ENCODE measurements around the gene ITGB7. TPM values are rescaled to one million over a fixed set of nuclear protein-coding genes. Genes with fewer than 3 reads are reported as not detected.

ITGB7 gene
- total and polyA plus RNA-seq, 10 of the 15 experiments (the other 5 are each of a cell fraction or from before 2014, with no cell fraction given) = 54.5 to 487 (median 252) TPM

DNA sequence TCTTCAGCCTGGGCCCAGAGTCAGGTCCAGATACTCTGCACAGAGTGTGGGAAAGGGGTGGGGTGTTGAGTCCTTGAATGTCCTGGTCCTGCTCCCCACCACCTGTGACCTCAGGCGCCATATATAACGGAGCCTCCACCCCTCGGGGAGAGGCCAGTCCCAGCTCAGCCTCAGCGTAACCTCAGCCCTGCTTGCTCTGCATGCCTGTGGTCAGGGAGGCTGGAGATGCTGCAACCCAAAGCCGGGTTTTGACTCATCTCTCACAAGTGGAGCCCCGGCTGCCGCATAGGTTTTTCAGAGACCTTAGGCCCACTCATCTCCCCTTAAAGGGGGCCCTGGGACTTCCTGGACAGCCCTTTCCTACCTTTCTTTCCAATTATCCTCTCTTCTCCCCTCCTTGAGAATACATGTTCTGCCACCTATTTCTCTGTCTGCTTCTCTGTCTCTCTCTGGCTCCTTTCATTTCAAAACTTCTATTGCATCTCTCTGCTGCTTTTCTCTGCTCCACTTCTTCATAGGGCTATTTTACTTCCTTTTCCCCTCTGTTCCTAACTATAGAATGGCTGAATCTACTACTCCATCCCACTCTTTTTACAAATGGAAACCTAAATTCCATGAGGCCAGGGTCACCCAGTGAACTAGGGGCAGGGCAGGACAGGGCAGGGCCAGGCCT lies 1.2 kb downstream of the ITGB7 start (continued):
- TF ChIP-seq MYB (IDR thresholded peaks at IDR 0.05; ENCODE audit: borderline replicate concordance, low read depth, low read length) = 0 out of 2 replicates have a peak, but pooled peaks have one; percentile 26
- TF ChIP-seq ZNF622 (IDR thresholded peaks at IDR 0.05) = no peak
- no peak for TF ChIP-seq HCFC1 (IDR thresholded peaks at IDR 0.05; ENCODE audit: low read length)
- TF ChIP-seq STAT3 (IDR thresholded peaks at IDR 0.05; ENCODE audit: low read depth, low read length) = no peak
- no peak for TF ChIP-seq FOXK2 (IDR thresholded peaks at IDR 0.05)
- TF ChIP-seq, protein P1, sequence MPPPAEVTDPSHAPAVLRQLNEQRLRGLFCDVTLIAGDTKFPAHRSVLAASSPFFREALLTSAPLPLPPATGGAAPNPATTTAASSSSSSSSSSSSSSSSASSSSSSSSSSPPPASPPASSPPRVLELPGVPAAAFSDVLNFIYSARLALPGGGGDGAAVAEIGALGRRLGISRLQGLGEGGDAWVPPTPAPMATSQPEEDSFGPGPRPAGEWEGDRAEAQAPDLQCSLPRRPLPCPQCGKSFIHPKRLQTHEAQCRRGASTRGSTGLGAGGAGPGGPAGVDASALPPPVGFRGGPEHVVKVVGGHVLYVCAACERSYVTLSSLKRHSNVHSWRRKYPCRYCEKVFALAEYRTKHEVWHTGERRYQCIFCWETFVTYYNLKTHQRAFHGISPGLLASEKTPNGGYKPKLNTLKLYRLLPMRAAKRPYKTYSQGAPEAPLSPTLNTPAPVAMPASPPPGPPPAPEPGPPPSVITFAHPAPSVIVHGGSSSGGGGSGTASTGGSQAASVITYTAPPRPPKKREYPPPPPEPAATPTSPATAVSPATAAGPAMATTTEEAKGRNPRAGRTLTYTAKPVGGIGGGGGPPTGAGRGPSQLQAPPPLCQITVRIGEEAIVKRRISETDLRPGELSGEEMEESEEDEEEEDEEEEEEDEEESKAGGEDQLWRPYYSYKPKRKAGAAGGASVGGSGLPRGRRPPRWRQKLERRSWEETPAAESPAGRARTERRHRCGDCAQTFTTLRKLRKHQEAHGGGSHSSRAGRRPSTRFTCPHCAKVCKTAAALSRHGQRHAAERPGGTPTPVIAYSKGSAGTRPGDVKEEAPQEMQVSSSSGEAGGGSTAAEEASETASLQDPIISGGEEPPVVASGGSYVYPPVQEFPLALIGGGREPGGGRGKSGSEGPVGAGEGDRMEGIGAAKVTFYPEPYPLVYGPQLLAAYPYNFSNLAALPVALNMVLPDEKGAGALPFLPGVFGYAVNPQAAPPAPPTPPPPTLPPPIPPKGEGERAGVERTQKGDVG (CRISPR knock-in tag; IDR thresholded peaks at IDR 0.05) = no peak
- TF ChIP-seq RCOR1 (conservative IDR thresholded peaks at IDR 0.05; ENCODE audit: low read depth, low read length) = no peak
- no peak for TF ChIP-seq TCF3 (IDR thresholded peaks at IDR 0.05; ENCODE audit: borderline replicate concordance, insufficient read depth, low read depth, low read length)
- TF ChIP-seq, protein P2, sequence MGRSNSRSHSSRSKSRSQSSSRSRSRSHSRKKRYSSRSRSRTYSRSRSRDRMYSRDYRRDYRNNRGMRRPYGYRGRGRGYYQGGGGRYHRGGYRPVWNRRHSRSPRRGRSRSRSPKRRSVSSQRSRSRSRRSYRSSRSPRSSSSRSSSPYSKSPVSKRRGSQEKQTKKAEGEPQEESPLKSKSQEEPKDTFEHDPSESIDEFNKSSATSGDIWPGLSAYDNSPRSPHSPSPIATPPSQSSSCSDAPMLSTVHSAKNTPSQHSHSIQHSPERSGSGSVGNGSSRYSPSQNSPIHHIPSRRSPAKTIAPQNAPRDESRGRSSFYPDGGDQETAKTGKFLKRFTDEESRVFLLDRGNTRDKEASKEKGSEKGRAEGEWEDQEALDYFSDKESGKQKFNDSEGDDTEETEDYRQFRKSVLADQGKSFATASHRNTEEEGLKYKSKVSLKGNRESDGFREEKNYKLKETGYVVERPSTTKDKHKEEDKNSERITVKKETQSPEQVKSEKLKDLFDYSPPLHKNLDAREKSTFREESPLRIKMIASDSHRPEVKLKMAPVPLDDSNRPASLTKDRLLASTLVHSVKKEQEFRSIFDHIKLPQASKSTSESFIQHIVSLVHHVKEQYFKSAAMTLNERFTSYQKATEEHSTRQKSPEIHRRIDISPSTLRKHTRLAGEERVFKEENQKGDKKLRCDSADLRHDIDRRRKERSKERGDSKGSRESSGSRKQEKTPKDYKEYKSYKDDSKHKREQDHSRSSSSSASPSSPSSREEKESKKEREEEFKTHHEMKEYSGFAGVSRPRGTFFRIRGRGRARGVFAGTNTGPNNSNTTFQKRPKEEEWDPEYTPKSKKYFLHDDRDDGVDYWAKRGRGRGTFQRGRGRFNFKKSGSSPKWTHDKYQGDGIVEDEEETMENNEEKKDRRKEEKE (IDR thresholded peaks at IDR 0.05) = no peak
- TF ChIP-seq MEF2B (IDR thresholded peaks at IDR 0.05; ENCODE audit: partially characterized antibody, poor library complexity, severe bottlenecking) = peak; percentile 67
- TF ChIP-seq, protein P3, sequence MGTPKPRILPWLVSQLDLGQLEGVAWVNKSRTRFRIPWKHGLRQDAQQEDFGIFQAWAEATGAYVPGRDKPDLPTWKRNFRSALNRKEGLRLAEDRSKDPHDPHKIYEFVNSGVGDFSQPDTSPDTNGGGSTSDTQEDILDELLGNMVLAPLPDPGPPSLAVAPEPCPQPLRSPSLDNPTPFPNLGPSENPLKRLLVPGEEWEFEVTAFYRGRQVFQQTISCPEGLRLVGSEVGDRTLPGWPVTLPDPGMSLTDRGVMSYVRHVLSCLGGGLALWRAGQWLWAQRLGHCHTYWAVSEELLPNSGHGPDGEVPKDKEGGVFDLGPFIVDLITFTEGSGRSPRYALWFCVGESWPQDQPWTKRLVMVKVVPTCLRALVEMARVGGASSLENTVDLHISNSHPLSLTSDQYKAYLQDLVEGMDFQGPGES (IDR thresholded peaks at IDR 0.05) = no peak
- TF ChIP-seq TCF12 (IDR thresholded peaks at IDR 0.05; ENCODE audit: low read depth, low read length) = peak; percentile 81; the same call in 1 of the 2 replicates
- peak; percentile 60 to 77; a peak in 2 of 4 replicates for TF ChIP-seq EP300 (IDR thresholded peaks at IDR 0.05; ENCODE audit: borderline replicate concordance in 1 of 2, control insufficient read depth in 1 of 2, low read depth in 2 of 2, low read length in 2 of 2)
- TF ChIP-seq RELA (IDR thresholded peaks at IDR 0.05; ENCODE audit: borderline replicate concordance, partially characterized antibody) = peak; percentile 2
- TF ChIP-seq, protein P4, sequence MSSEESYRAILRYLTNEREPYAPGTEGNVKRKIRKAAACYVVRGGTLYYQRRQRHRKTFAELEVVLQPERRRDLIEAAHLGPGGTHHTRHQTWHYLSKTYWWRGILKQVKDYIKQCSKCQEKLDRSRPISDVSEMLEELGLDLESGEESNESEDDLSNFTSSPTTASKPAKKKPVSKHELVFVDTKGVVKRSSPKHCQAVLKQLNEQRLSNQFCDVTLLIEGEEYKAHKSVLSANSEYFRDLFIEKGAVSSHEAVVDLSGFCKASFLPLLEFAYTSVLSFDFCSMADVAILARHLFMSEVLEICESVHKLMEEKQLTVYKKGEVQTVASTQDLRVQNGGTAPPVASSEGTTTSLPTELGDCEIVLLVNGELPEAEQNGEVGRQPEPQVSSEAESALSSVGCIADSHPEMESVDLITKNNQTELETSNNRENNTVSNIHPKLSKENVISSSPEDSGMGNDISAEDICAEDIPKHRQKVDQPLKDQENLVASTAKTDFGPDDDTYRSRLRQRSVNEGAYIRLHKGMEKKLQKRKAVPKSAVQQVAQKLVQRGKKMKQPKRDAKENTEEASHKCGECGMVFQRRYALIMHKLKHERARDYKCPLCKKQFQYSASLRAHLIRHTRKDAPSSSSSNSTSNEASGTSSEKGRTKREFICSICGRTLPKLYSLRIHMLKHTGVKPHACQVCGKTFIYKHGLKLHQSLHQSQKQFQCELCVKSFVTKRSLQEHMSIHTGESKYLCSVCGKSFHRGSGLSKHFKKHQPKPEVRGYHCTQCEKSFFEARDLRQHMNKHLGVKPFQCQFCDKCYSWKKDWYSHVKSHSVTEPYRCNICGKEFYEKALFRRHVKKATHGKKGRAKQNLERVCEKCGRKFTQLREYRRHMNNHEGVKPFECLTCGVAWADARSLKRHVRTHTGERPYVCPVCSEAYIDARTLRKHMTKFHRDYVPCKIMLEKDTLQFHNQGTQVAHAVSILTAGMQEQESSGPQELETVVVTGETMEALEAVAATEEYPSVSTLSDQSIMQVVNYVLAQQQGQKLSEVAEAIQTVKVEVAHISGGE (CRISPR knock-in tag; IDR thresholded peaks at IDR 0.05) = no peak
- TF ChIP-seq, protein P5, sequence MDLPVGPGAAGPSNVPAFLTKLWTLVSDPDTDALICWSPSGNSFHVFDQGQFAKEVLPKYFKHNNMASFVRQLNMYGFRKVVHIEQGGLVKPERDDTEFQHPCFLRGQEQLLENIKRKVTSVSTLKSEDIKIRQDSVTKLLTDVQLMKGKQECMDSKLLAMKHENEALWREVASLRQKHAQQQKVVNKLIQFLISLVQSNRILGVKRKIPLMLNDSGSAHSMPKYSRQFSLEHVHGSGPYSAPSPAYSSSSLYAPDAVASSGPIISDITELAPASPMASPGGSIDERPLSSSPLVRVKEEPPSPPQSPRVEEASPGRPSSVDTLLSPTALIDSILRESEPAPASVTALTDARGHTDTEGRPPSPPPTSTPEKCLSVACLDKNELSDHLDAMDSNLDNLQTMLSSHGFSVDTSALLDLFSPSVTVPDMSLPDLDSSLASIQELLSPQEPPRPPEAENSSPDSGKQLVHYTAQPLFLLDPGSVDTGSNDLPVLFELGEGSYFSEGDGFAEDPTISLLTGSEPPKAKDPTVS (IDR thresholded peaks at IDR 0.05; ENCODE audit: low read depth, low read length) = no peak
- peak; percentile 42; the same call in 1 of the 2 replicates for TF ChIP-seq ATF7 (IDR thresholded peaks at IDR 0.05; ENCODE audit: low read depth)

Measured in GM12878 (cell line).